Mesothelial cell of epicardium (in vitro differentiated cells): Measurements from ENCODE around the gene GRAMD4. TPM values are rescaled to one million over a fixed set of nuclear protein-coding genes. Genes with fewer than 3 reads are reported as not detected.

Experiments used
- DNase-seq, 2 experiments: peaks; one replicate each; pipeline ENCODE4 v3.0.0; 2021; ENCODE audit warnings: low spot score in 2 of 2; ENCODE audit not compliant: unreplicated experiment in 2 of 2
- H3K27ac Mint-ChIP-seq: 2 replicates; pipeline ENCODE4 v1.8.0; 2021; ENCODE audit warnings: mixed read lengths
- H3K27me3 Mint-ChIP-seq: 2 replicates; pipeline ENCODE4 v1.8.0; 2021; ENCODE audit warnings: low read depth, mixed read lengths
- H3K36me3 Mint-ChIP-seq: 2 replicates; pipeline ENCODE4 v1.8.0; 2021; ENCODE audit warnings: mixed read lengths
- H3K4me1 Mint-ChIP-seq: 2 replicates; pipeline ENCODE4 v1.8.0; 2021; ENCODE audit warnings: mixed read lengths
- H3K4me3 Mint-ChIP-seq: 2 replicates; pipeline ENCODE4 v1.8.0; 2021; ENCODE audit warnings: mild to moderate bottlenecking, moderate library complexity, mixed read lengths
- H3K9me3 Mint-ChIP-seq: 2 replicates; pipeline ENCODE4 v1.8.0; 2021; ENCODE audit warnings: mixed read lengths
- CTCF ChIP-seq: fragments of 200-600 bp; sonication (generic); IDR thresholded peaks from one replicate; pipeline ENCODE4 v1.5.0; 2021; ENCODE audit warnings: antibody characterized with exemption; ENCODE audit not compliant: unreplicated experiment
- total RNA-seq: library from RNA; stranded (reverse); gene quantifications from 3 replicates; pipeline ENCODE4 v1.2.1, GENCODE V29; 2021

GRAMD4 gene
- total RNA-seq, 1 donor from 2014 or later = 58.3 TPM

- no peak overlapping the region for H3K27ac Mint-ChIP-seq
- no peaks in the 10 kb centered on the region for H3K9me3 Mint-ChIP-seq
- no peaks in the 10 kb centered on the region for H3K36me3 Mint-ChIP-seq
- no peak for TF ChIP-seq CTCF
- no peak overlapping the region for H3K4me3 Mint-ChIP-seq
- H3K27me3 Mint-ChIP-seq = no peaks in the 10 kb centered on the region
- DNase-seq = no peak
- peaks cover 19% of the 10 kb centered on the region for H3K4me1 Mint-ChIP-seq
Measured at GRCh38 chr22:46614025-46614931, 5.9 kb upstream of the GRAMD4 start.

- Mint-ChIP-seq H3K36me3 (no peaks in the 10 kb centered on the region), H3K4me1 (peaks cover 37% of the 10 kb centered on the region), H3K27ac (no peak overlapping the region), H3K4me3 (no peak overlapping the region), H3K27me3 (no peaks in the 10 kb centered on the region), H3K9me3 (no peaks in the 10 kb centered on the region)
- TF ChIP-seq CTCF = no peak
- DNase-seq = no peak
Measured at GRCh38 chr22:46617207-46617985, 2.8 kb upstream of the GRAMD4 start.

GRCh38 chr22:46617986-46618647, 2.1 kb upstream of the GRAMD4 start:
- peaks cover 33% of the 10 kb centered on the region for H3K4me1 Mint-ChIP-seq
- no peaks in the 10 kb centered on the region for H3K27me3 Mint-ChIP-seq
- H3K9me3 Mint-ChIP-seq = no peaks in the 10 kb centered on the region
- H3K27ac Mint-ChIP-seq = no peak overlapping the region
- TF ChIP-seq CTCF = no peak
- H3K36me3 Mint-ChIP-seq = no peaks in the 10 kb centered on the region
- no peak overlapping the region for H3K4me3 Mint-ChIP-seq
- no peak for DNase-seq

GRCh38 chr22:46618667-46619066, 1.5 kb upstream of the GRAMD4 start:
- no peak overlapping the region for H3K27ac Mint-ChIP-seq
- no peak overlapping the region for H3K4me3 Mint-ChIP-seq
- H3K27me3 Mint-ChIP-seq = no peaks in the 10 kb centered on the region
- no peak for TF ChIP-seq CTCF
- H3K4me1 Mint-ChIP-seq = peaks cover 28% of the 10 kb centered on the region
- no peaks in the 10 kb centered on the region for H3K36me3 Mint-ChIP-seq
- H3K9me3 Mint-ChIP-seq = no peaks in the 10 kb centered on the region
- DNase-seq = no peak

- no peak for DNase-seq
- Mint-ChIP-seq H3K4me3 (no peak overlapping the region), H3K9me3 (no peaks in the 10 kb centered on the region), H3K27me3 (no peaks in the 10 kb centered on the region), H3K36me3 (no peaks in the 10 kb centered on the region), H3K4me1 (peaks cover 23% of the 10 kb centered on the region), H3K27ac (peak overlapping the region; percentile 61)
- TF ChIP-seq CTCF = no peak
Measured at GRCh38 chr22:46619240-46619829, 851 bp upstream of the GRAMD4 start.
